Keratinocyte (primary cell): ENCODE results near the gene TENM3. TPM values are rescaled to one million over a fixed set of nuclear protein-coding genes. Genes with fewer than 3 reads are reported as not detected.

Experiments used
- DNase-seq: peaks from one replicate; pipeline ENCODE4 v3.0.0-alpha.2; 2011; ENCODE audit warnings: low read depth, missing footprints, low spot score
- FAIRE-seq: peaks from 2 replicates; lab custom pipeline; 2011; peaks lifted over from hg19 to GRCh38; lab: Jason Lieb, UNC
- H2AFZ ChIP-seq: 2 replicates; pipeline ENCODE4 v1.6.0; 2012; ENCODE audit warnings: low read length, control low read depth, inconsistent platforms; ENCODE audit not compliant: control insufficient read depth
- H3K27ac ChIP-seq: 2 replicates; pipeline ENCODE4 v1.5.1; 2011; ENCODE audit warnings: low read length; ENCODE audit not compliant: control insufficient read depth, insufficient read depth
- H3K27me3 ChIP-seq: 3 replicates; pipeline ENCODE4 v1.6.0; 2011; ENCODE audit warnings: low read length; ENCODE audit not compliant: control insufficient read depth, insufficient read depth; ENCODE audit errors: extremely low read depth
- H3K36me3 ChIP-seq, 2 experiments: 2 replicates in 1 of 2; 3 replicates in 1 of 2; pipeline ENCODE4 v1.5.1; 2011; ENCODE audit warnings: low read length in 2 of 2, mild to moderate bottlenecking in 1 of 2; ENCODE audit not compliant: control insufficient read depth in 2 of 2, insufficient read depth in 2 of 2; ENCODE audit errors: extremely low read depth in 1 of 2
- H3K4me1 ChIP-seq: 3 replicates; pipeline ENCODE4 v1.5.1; 2011; ENCODE audit warnings: low read length; ENCODE audit not compliant: control insufficient read depth, insufficient read depth; ENCODE audit errors: extremely low read depth
- H3K4me2 ChIP-seq: 3 replicates; pipeline ENCODE4 v1.6.0; 2011; ENCODE audit warnings: low read depth, low read length; ENCODE audit not compliant: control insufficient read depth, insufficient read depth; ENCODE audit errors: extremely low read depth
- H3K4me3 ChIP-seq, 3 experiments: fragments of 200-600 bp in 1 of 3; sonication (generic) in 1 of 3; 2 replicates in 2 of 3; 3 replicates in 1 of 3; pipeline ENCODE4 v1.5.1; 2011 to 2016; ENCODE audit warnings: low read length in 3 of 3, mild to moderate bottlenecking in 3 of 3, control low read depth in 2 of 3, inconsistent platforms in 1 of 3, low read depth in 1 of 3, mixed read lengths in 1 of 3, mixed run types in 1 of 3, moderate library complexity in 1 of 3; ENCODE audit not compliant: control insufficient read depth in 2 of 3, insufficient read depth in 2 of 3; ENCODE audit errors: extremely low read depth in 1 of 3
- H3K79me2 ChIP-seq: 2 replicates; pipeline ENCODE4 v1.6.0; 2012; ENCODE audit warnings: low read length; ENCODE audit not compliant: control insufficient read depth, insufficient read depth
- H3K9ac ChIP-seq: 3 replicates; pipeline ENCODE4 v1.6.0; 2011; ENCODE audit warnings: low read length; ENCODE audit not compliant: control insufficient read depth, insufficient read depth; ENCODE audit errors: extremely low read depth
- H3K9me1 ChIP-seq: 3 replicates; pipeline ENCODE4 v1.6.0; 2011; ENCODE audit warnings: low read length; ENCODE audit not compliant: control insufficient read depth, insufficient read depth; ENCODE audit errors: extremely low read depth
- H3K9me3 ChIP-seq: 2 replicates; pipeline ENCODE4 v1.5.1; 2012; ENCODE audit warnings: low read depth, low read length; ENCODE audit not compliant: control insufficient read depth
- H4K20me1 ChIP-seq: 3 replicates; pipeline ENCODE4 v1.6.0; 2011; ENCODE audit warnings: low read length; ENCODE audit not compliant: control insufficient read depth, insufficient read depth; ENCODE audit errors: extremely low read depth
- CTCF ChIP-seq, 3 experiments: IDR thresholded peaks in 1 of 3; conservative IDR thresholded peaks in 1 of 3; optimal IDR thresholded peaks in 1 of 3; 2 replicates in 2 of 3; 3 replicates in 1 of 3; pipeline versions ENCODE3 to v1.5.1; 2011; ENCODE audit warnings: low read length in 3 of 3, mild to moderate bottlenecking in 3 of 3, moderate library complexity in 2 of 3, control low read depth in 1 of 3, inconsistent platforms in 1 of 3; ENCODE audit not compliant: insufficient read depth in 2 of 3; ENCODE audit errors: extremely low read depth in 1 of 3
- EZH2 ChIP-seq: IDR thresholded peaks from one replicate; pipeline ENCODE4 v1.6.1; 2012; ENCODE audit warnings: inconsistent platforms, mild to moderate bottlenecking, low read length, moderate library complexity
- dilution Hi-C: fragments of 300-500 bp; cut with MboI; formaldehyde crosslinking; loops from one replicate; pipeline ENCODE4 v1.7.0; 2020; ENCODE audit warnings: low sequenced_read_pairs; ENCODE audit not compliant: extremely low pct_ligation_motif_present
- polyA plus RNA-seq, 5 experiments: library from polyadenylated mRNA; depleted of rRNA in 3 of 5; stranded (reverse) in 3 of 5; stranded (forward) in 1 of 5; unstranded in 1 of 5; fragments of >200 nt; gene quantifications; 1 replicate in 1 of 5; 2 replicates in 3 of 5; 3 replicates in 1 of 5; pipeline versions ENCODE4 v1.2.1 to v1.2.3, GENCODE V29; 2011 to 2012; ENCODE audit warnings: missing spikeins in 2 of 5, low read depth in 1 of 5, low replicate concordance in 1 of 5

The TENM3 gene
- polyA plus RNA-seq, 1 donor (not counting 4 experiments of a cell fraction or from before 2014, with no cell fraction given), result 17.0 TPM

- Histone ChIP-seq H3K36me3 (no peaks in the 10 kb centered on the region), H3K4me3 (no peak overlapping the region), H3K4me1 (no peaks in the 10 kb centered on the region), H3K9me3 (no peaks in the 10 kb centered on the region), H2AFZ (no peak overlapping the region), H3K27ac (no peak overlapping the region), H3K4me2 (no peak overlapping the region), H4K20me1 (no peaks in the 10 kb centered on the region), H3K79me2 (no peaks in the 10 kb centered on the region), H3K27me3 (no peaks in the 10 kb centered on the region), H3K9ac (no peak overlapping the region), H3K9me1 (no peaks in the 10 kb centered on the region)
- DNase-seq (no peak), FAIRE-seq (no peak)
- TF ChIP-seq EZH2 (no peak), CTCF (optimal IDR thresholded peaks at IDR 0.05 in 1 of 3, IDR thresholded peaks at IDR 0.05 in 1 of 3, conservative IDR thresholded peaks at IDR 0.05 in 1 of 3; ENCODE audit: extremely low read depth in 1 of 3, insufficient read depth in 2 of 3, low read length in 3 of 3) (no peak)
- dilution Hi-C loops, result no loop called here
These were observed 264.6 kb downstream of the TENM3 start for GRCh38 chr4:182507805-182508204.

GRCh38 chr4:182510836-182511235 is 267.6 kb downstream of the TENM3 start:
- no peak overlapping the region for H3K4me2 ChIP-seq
- dilution Hi-C loops, result no loop called here
- no peaks in the 10 kb centered on the region for H3K9me1 ChIP-seq
- no peak overlapping the region for H3K9ac ChIP-seq
- no peaks in the 10 kb centered on the region for H3K27me3 ChIP-seq
- no peaks in the 10 kb centered on the region for H3K4me1 ChIP-seq
- no peaks in the 10 kb centered on the region for H3K79me2 ChIP-seq
- no peak for DNase-seq
- no peak overlapping the region for H3K4me3 ChIP-seq
- no peaks in the 10 kb centered on the region for H3K36me3 ChIP-seq
- no peak overlapping the region for H2AFZ ChIP-seq
- H3K27ac ChIP-seq, result no peak overlapping the region
- TF ChIP-seq EZH2, result no peak
- TF ChIP-seq CTCF (optimal IDR thresholded peaks at IDR 0.05 in 1 of 3, IDR thresholded peaks at IDR 0.05 in 1 of 3, conservative IDR thresholded peaks at IDR 0.05 in 1 of 3; ENCODE audit: extremely low read depth in 1 of 3, insufficient read depth in 2 of 3, low read length in 3 of 3), result no peak
- no peaks in the 10 kb centered on the region for H4K20me1 ChIP-seq
- H3K9me3 ChIP-seq, result no peaks in the 10 kb centered on the region
- no peak for FAIRE-seq
